ENCODE measurements around the gene HNF4A. TPM values are rescaled to one million over a fixed set of nuclear protein-coding genes. Genes with fewer than 3 reads are reported as not detected.

HNF4A gene
- total and polyA plus RNA-seq, 2 donors (not counting 3 experiments of a cell fraction or from before 2014, with no cell fraction given) = not detected

DNA sequence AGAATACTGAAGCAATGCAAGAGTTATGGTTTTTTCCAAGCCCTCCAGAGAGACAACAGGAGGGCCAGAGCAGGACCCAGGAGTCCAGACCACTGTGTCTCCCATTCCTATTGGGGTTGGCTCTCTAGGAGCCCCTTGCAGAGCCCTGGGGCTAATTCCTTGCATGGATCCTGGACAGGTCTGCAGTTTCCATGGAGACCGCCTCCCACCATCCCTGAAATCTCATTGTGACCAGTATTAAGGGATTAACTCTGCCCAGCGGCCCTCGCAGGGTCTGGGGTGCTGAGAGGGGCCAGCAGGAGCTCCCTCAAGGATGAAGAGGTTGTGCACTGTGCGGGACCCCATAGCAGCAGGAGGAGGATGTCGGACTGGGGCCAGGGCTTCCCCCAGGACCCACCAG is 34.8 kb downstream of the HNF4A start:
- ChIA-PET CTCF (interaction anchor here (1.0 to 3.0 kb wide), 3 partner anchors 71 to 293 kb away, joined by 3 to 10 read pairs (median 10); no protein-coding TSS in a partner anchor), POLR2A (no interaction called here)
- no TSS peak for BruUV-seq (replicated peaks)

DNA sequence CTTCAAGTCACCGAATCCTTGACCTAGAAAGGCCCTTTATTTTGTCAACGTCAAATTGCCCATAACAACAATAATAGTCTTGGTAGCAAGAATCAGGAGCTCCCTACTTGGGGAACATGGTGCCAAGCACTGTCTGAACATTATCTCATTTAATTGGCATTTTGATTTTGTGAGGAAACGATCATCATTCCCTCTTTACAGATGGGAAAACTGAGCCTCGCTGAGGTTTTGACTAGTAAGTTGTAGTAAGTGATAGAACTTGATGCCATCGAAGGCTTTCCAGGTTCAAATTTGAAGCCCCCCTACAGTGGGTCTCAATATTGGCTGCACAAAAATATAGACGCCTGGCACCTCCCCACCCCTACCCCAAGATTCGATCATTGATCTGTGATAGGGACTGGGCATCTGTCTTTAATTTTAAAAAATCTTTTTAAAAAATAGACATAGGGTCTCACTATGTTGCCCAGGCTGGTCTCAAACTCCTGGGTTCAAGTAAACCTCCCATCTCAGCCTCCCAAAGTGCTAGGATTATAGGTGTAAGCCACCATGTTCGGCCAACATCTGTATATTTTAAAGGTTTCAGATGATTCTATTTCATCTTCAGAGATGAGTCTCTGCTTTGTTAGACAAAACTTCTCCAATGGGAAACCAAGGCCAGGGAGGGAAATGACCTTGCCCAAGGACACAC is 36.7 kb downstream of the HNF4A start:
- no peaks in the 10 kb centered on the region for H4K20me1 ChIP-seq (replicated peaks; ENCODE audit: control insufficient read depth, extremely low read depth, insufficient read depth, low read length)
- POLR2A ChIA-PET = no interaction called here
- intact Hi-C loops (cut with micrococcal nuclease) = no loop called here

More for the DNA sequence above, 34.8 kb downstream of the HNF4A start:
- DNase-seq (ENCODE audit: low read depth, low spot score) = no peak
- Histone ChIP-seq H3K4me1 (ENCODE audit: control insufficient read depth, extremely low read depth, insufficient read depth, low read length) (no peaks in the 10 kb centered on the region), H2AFZ (ENCODE audit: low read depth, low read length) (no peak overlapping the region), H3K9ac (replicated peaks; ENCODE audit: extremely low read depth, insufficient read depth, low read length) (no peak overlapping the region), H3K36me3 (ENCODE audit: control insufficient read depth in 2 of 2, extremely low read depth in 1 of 2, insufficient read depth in 2 of 2, low read length in 2 of 2) (no peaks in the 10 kb centered on the region), H4K20me1 (replicated peaks; ENCODE audit: control insufficient read depth, extremely low read depth, insufficient read depth, low read length) (no peaks in the 10 kb centered on the region), H3K9me1 (replicated peaks; ENCODE audit: control insufficient read depth, extremely low read depth, insufficient read depth, low read length) (no peaks in the 10 kb centered on the region), H3K79me2 (ENCODE audit: control insufficient read depth, insufficient read depth, low read length) (no peaks in the 10 kb centered on the region), H3K27ac (ENCODE audit: insufficient read depth, low read depth, low read length) (no peak overlapping the region), H3K27me3 (ENCODE audit: control insufficient read depth in 2 of 2, insufficient read depth in 2 of 2, low read length in 2 of 2) (peaks cover 1 to 2% of the 10 kb centered on the region in 2 experiments), H3K9me3 (replicated peaks; ENCODE audit: control insufficient read depth, insufficient read depth, low read length) (no peaks in the 10 kb centered on the region), H3K4me3 (replicated peaks in 1 of 3; ENCODE audit: insufficient read depth in 1 of 3, low read depth in 1 of 3, low read length in 3 of 3) (no peak overlapping the region), H3K4me2 (ENCODE audit: insufficient read depth, low read length) (no peak overlapping the region)
- dilution Hi-C loops (cut with MboI; ENCODE audit: extremely low pct_ligation_motif_present, low sequenced_read_pairs) (no loop called here), intact Hi-C loops (cut with micrococcal nuclease) (no loop called here)
- FAIRE-seq = no peak
- TF ChIP-seq POLR2A (IDR thresholded peaks at IDR 0.05; ENCODE audit: low read depth, low read length) = no peak
- no peak for TF ChIP-seq GATA2 (IDR thresholded peaks at IDR 0.05; ENCODE audit: insufficient read depth, insufficient read length, low read depth, low read length)
- TF ChIP-seq MYC (IDR thresholded peaks at IDR 0.05; ENCODE audit: low read depth, low read length) = no peak

More for the DNA sequence above, 36.7 kb downstream of the HNF4A start:
- Histone ChIP-seq H3K36me3 (ENCODE audit: control insufficient read depth in 2 of 2, extremely low read depth in 1 of 2, insufficient read depth in 2 of 2, low read length in 2 of 2) (no peaks in the 10 kb centered on the region), H3K9me1 (replicated peaks; ENCODE audit: control insufficient read depth, extremely low read depth, insufficient read depth, low read length) (no peaks in the 10 kb centered on the region), H3K4me3 (replicated peaks in 1 of 3; ENCODE audit: insufficient read depth in 1 of 3, low read depth in 1 of 3, low read length in 3 of 3) (no peak overlapping the region), H3K27ac (ENCODE audit: insufficient read depth, low read depth, low read length) (no peak overlapping the region), H2AFZ (ENCODE audit: low read depth, low read length) (no peak overlapping the region), H3K27me3 (ENCODE audit: control insufficient read depth in 2 of 2, insufficient read depth in 2 of 2, low read length in 2 of 2) (peaks cover 1 to 2% of the 10 kb centered on the region in 2 experiments), H3K9ac (replicated peaks; ENCODE audit: extremely low read depth, insufficient read depth, low read length) (no peak overlapping the region), H3K79me2 (ENCODE audit: control insufficient read depth, insufficient read depth, low read length) (no peaks in the 10 kb centered on the region), H3K4me1 (ENCODE audit: control insufficient read depth, extremely low read depth, insufficient read depth, low read length) (no peaks in the 10 kb centered on the region), H3K9me3 (replicated peaks; ENCODE audit: control insufficient read depth, insufficient read depth, low read length) (no peaks in the 10 kb centered on the region), H3K4me2 (ENCODE audit: insufficient read depth, low read length) (no peak overlapping the region)
- no peak for DNase-seq (ENCODE audit: low read depth, low spot score)
- CTCF ChIA-PET = interaction anchor here (1.8 kb wide), 1 partner anchor 8 kb away, joined by 4 read pairs; no protein-coding TSS in a partner anchor
- no peak for FAIRE-seq
- TF ChIP-seq FOS (IDR thresholded peaks at IDR 0.05; ENCODE audit: borderline replicate concordance, insufficient read depth, low read length) (no peak), EZH2 (IDR thresholded peaks at IDR 0.05; ENCODE audit: borderline replicate concordance, low read depth, low read length, severe bottlenecking) (no peak), GATA2 (IDR thresholded peaks at IDR 0.05; ENCODE audit: insufficient read depth, insufficient read length, low read depth, low read length) (no peak), POLR2AphosphoS5 (IDR thresholded peaks at IDR 0.05; ENCODE audit: insufficient read depth, low read depth, low read length) (no peak), POLR2A (IDR thresholded peaks at IDR 0.05; ENCODE audit: low read depth, low read length) (no peak), MYC (IDR thresholded peaks at IDR 0.05; ENCODE audit: low read depth, low read length) (no peak)
- TF ChIP-seq, protein P1, sequence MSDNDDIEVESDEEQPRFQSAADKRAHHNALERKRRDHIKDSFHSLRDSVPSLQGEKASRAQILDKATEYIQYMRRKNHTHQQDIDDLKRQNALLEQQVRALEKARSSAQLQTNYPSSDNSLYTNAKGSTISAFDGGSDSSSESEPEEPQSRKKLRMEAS (IDR thresholded peaks at IDR 0.05; ENCODE audit: insufficient read depth, insufficient read length) = no peak
- TF ChIP-seq, protein P2, sequence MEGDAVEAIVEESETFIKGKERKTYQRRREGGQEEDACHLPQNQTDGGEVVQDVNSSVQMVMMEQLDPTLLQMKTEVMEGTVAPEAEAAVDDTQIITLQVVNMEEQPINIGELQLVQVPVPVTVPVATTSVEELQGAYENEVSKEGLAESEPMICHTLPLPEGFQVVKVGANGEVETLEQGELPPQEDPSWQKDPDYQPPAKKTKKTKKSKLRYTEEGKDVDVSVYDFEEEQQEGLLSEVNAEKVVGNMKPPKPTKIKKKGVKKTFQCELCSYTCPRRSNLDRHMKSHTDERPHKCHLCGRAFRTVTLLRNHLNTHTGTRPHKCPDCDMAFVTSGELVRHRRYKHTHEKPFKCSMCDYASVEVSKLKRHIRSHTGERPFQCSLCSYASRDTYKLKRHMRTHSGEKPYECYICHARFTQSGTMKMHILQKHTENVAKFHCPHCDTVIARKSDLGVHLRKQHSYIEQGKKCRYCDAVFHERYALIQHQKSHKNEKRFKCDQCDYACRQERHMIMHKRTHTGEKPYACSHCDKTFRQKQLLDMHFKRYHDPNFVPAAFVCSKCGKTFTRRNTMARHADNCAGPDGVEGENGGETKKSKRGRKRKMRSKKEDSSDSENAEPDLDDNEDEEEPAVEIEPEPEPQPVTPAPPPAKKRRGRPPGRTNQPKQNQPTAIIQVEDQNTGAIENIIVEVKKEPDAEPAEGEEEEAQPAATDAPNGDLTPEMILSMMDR (IDR thresholded peaks at IDR 0.05; ENCODE audit: extremely low read depth in 1 of 2, insufficient read depth in 1 of 2, low read depth in 1 of 2, low read length in 2 of 2) = no peak
- no TSS peak for BruUV-seq (replicated peaks)
- dilution Hi-C loops (cut with MboI; ENCODE audit: extremely low pct_ligation_motif_present, low sequenced_read_pairs) = no loop called here
